Measurements from ENCODE around the gene ACOT7.
"Not testable (repeated sequence)": the region's sequence is repeated elsewhere in the genome, so short reads cannot be mapped to it uniquely, and the experiment has no call there.

ACOT7 gene

DNA sequence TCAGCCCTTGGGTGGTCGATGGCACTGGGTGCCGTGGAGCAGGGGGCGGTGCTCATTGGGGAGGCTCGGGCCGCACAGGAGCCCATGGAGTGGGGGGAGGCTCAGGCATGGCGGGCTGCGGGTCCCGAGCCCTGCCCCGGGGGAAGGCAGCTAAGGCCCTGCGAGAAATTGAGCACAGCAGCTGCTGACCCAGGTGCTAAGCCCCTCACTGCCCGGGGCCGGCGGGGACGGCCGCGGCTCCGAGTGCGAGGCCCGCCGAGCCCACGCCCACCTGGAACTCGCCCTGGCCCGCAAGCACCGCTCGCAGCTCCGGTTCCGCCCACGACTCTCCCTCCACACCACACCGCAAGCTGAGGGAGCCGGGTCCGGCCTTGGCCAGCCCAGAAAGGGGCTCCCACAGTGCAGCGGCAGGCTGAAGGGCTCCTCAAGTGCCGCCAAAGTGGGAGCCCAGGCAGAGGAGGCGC, 2.2 kb upstream of the ACOT7 start:
- DNase-seq = not testable (repeated sequence)

DNA sequence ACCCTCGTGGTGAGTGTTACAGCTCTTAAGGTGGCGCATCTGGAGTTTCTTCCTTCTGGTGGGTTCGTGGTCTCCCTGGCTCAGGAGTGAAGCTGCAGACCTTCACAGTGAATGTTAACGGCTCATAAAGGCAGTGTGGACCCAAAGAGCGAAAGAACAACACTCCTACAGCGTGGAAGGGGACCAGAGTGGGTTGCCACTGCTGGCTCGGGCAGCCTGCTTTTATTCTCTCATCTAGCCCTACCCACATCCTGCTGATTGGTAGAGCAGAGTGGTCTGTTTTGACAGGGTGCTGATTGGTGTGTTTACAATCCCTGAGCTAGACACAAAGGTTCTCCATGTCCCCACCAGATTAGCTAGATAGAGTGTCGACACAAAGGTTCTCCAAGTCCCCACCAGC, 1.6 kb upstream of the ACOT7 start:
- DNase-seq = not testable (repeated sequence)

DNA sequence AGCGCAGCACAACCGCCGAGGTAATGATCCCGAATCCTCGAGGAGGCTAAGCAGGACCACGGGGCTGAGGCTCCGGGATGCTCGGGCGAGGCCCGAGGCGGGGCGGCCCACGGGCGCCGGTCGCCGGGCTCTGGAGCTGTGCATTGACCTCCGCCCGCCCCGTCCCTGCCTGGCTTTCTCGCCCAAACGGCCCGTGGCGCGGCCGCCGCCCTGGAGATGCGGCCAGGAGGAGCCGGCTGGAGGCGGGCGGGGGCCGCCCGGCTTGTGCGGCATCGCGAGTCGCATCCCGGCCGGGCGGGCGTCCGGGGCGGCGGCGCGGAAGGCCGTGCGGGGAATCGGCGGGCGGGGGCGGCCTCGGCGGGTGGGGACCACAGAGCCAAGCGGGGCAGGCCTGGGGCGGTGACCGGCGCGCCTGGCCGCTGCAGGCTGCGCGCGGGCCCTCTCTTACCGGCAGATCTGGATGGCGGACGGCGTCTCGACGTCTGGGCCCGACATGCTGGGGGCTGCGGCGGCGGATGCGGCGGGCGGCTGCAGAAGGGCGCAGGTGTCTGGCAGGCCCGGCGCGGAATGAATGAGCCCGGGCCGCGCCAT, 663 bp downstream of the ACOT7 start:
- no peak for DNase-seq

DNA sequence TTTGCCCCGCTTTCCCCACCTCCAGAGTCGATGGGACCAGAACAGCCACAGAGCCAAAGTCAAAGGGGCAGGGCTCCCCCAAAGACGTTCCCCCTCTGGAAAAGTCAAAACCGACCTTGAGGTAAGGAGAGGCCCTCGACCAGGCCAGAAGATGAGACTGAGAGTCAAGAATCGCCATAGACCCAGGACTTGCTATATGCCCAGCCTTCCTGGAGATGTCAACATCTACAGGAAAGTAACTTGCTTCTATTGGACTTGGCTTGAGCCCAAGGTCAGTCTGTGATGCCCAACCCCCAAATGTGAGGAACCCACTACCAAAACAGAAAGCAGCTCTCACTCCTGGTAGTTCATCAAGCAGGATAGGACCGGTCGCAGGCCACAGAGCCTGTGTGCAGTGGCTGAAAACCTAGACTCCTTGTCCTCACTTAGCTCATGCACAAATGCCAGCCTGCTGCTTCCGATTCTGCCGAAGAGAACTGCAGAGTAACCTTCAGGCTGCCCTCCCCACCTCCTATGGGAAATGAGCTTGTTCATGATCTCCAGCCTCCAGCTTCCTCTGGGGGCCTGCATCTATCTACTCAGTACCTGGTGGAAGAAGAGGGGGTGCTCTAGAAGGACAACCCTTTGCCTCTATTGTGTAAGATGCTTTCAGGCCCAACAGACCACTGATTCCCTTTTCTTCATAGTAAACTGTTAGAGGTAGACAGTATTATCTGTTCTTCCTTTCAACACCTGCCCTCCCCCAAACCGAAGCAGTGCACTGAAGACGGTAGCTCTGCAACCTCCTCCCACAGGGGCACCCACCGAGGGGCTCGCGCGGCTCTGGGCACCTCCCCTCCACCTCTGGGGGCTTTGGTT, 1.4 kb downstream of the ACOT7 start:
- no peak for DNase-seq

DNA sequence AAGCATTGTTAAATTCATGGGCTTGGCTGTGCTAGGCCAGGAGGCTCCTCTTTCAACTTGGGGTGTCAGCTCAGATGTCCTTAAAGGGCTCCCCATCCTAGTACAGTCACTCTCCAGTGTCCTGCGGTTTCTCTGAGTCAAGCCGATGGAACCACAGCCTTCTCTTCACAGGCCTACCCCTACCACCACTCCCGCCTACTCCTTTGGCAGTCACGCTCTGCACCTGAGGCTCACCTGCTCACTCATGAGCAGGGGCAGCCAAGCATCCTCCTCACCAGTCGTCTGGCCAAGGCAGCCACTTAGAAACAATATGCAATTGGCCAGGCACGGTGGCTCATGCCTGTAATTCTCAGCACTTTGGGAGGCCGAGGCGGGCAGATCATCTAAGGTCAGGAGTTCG, 3.6 kb downstream of the ACOT7 start:
- DNase-seq = no peak

DNA sequence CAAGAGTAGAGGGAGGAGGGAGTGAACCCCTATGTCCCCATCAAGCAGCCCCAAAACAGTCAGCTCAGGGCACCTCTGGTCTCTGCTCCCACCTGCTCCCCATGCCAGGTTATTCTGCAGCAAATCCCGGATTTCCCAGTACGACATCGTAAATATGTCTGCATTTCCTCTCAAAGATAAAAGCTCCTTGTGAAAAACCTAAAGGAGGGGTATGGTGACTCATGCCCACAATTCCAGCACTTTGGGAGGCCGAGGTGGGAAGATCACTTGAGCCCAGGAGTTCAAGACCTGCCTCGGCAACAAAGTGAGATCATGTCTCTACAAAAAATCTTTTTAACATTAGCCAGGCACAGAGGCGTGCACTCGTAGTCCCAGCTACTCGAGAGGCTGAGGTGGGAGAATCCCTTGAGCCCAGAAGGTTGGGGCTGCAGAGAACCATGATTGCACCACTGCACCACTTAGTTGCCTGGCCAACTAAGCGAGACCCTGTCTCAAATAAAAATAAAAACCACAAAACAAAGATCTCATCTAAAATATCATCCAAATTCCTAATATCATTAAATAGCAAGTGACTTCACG, 7.1 kb downstream of the ACOT7 start:
- no peak for DNase-seq

DNA sequence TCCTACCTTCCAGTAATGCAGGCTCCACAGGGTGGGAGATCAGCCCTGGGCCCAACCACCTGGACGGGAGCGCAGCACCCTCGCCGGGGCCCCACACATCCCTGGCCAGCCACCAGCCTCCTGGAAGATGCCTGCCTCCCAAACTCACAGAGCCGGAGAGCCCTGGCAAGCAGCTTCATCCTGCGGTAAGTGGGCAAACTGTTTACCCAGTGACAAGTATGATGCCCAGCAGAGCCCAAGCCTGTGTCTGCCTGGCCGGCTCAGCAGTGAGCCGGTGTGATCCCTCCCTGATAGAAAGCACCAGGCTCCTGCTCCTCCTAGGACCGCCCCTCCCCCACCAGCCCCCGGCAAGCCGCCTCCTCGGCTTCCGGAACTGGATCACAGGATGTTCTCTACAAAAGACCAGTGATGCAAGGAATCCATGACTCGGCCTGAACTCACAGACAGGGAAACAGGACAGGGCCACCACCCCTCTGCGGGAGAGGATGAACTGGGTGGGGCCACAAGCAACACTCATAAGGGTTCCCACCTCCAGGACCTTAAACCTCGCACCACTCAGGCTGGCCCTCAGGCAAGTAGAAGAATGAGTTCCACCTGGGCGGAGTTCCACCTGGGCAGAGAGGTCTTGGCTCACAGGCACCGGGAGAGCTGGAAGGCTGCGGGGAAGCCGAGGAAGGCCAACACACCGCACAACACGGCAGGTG, 7.9 kb downstream of the ACOT7 start:
- DNase-seq = no peak

DNA sequence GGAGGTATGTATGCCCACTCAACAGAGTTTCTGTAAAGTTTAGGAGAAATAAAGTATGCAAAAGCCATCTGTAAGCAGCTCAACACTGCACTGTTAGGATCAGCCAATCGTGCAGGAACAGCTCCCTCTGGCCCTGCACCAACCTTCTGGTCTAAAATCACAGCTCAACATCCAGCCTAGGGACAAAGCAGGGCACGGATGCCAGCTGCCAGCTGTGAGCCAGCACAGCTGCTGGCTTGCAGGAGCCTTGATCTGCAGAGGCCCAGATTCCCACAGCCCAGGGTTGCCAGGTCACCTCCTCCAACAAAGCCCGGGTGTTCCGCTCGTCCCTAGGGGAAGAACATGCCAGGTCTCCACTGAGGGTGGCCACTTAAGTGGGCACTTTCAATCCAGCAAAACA, 8.6 kb downstream of the ACOT7 start:
- DNase-seq = peak; percentile 28

DNA sequence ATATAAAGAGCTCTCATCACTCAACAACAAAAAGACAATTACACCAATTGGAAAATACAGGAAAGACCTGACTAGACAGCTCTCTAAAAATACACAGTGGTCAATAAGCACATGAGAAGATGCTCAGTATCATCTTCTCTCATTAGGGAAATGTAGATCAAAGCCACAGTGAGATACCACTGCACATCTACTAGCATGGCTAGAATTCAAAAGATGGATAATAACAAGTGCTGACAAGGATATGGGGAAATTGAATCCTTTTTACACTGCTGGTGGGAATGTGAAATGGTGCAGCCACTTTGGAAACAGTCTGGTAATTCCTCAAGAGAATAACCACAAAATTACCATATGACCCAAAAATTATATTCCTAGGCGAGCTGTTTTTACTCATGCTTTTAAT, 9.4 kb downstream of the ACOT7 start:
- no peak for DNase-seq

DNA sequence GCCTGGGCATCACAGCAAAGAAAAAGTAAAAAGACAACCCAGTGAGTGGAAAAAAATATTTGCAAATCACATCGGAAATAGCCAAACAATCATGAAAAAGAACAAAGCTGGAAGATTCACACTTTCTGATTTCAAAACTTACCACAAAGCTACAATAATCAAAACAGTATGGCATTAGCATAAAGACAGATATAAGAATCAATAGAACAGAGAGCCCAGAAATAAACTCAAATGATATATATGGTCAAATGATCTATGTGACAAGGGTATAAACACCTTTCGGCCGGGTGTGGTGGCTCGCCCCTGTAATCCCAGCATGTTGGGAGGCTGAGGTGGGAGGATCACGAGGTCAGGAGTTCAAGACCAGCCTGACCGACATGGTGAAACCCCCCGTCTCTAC, 13.5 kb downstream of the ACOT7 start:
- DNase-seq = no peak

DNA sequence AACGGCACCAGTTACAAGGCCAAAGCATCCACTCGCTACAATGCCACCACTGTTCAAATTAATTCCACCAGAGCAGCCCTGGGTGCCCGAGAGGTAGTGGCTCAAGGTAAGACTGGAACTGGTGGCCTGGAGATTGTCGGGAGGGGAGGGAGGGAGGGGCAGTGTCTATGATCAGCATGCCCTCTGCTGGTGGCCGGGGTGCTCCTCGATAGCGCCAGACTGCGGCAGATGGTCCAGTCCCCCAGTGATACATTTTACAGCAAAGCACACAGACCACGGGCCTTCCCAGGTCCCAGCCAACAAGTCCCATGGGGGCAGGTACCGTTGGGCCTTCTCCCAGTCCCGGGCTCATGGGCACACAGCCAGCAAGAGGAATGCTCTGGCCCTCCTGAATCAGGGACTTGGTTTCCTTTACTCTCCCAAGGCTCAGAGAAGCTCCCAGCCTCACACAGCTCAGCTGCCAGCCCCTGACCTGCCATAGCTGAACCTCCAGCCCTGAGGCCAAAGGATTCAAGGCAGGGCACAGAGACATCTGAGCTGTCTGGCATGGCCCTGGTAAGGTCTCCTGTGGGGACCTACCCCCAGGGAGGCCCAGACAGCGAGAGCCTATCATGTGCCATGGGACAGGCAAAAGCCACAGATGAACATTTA, 15.3 kb downstream of the ACOT7 start:
- DNase-seq = peak; percentile 77

DNA sequence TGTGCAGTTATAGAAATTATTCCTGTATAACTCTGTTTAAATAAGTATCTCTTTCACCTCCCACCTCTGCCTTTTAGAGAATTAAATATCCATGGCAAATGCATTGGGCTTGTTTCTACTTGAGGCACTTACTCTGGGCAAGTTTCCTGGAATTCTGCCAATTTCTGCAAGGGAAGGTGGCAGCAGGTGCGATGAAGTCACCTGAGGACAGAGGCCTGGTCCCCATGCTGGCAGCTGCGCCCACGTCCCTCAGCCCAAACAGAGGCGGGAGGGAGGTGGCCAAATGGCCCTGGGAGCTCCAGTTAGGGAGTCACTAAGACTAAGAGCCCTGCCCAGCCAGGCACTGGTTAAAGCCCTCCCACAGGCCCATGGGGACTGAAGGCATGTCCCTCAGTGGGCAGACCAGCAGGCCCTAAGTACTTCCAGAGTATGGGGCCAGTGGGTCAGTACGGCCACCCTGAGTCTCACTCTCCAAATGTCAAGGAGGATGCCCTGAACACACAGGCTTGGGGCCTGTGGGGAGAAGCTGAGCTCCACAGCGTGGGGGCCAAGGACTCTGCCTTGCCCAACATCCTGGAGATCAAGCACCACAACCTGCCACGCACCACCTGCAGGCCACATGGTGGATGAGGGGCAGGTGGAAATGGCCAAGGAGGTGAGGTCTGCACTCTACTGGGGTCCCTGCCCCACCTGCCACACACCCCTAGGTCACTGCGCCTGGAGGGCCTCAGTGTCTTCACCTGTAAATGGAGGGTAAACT, 19.4 kb downstream of the ACOT7 start:
- peak; percentile 91 for DNase-seq

DNA sequence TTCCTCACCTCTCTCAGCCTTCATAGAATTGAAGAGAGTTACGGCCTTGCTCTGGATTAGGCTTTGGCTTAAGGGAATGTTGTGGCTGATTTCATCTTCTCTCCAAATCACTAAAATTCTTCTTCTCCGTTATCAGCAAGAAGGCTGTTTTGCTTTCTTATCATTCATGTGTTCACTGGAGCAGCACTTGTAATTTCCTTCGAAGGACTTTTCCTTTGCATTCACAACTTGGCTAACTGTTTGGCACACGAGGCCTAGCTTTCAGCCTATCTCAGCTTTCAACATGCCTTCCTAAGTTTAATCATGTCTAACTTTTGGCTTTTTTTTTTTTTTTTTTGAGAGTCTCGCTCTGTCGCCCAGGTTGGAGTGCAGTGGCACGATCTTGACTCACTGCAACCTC, 21.3 kb downstream of the ACOT7 start:
- not testable (repeated sequence) for DNase-seq

DNA sequence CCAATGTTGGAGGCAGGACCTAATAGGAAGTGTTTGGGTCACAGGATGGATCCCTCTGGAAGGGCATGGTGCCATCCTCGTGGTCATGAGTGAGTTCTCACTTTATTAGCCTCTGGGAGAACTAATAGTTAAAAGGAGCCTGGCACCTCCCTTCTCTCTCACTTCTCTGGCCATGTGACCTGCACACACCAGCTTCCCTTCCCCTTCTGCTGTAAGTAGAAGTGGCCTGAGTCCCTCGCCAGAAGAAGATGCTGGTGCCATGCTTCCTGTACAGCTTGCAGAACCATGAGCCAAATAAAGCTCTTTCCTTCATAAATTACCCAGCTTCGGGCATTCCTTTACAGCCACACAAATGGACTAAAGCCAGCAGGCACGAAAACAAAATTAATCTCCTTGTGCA, 23.6 kb downstream of the ACOT7 start:
- no peak for DNase-seq

DNA sequence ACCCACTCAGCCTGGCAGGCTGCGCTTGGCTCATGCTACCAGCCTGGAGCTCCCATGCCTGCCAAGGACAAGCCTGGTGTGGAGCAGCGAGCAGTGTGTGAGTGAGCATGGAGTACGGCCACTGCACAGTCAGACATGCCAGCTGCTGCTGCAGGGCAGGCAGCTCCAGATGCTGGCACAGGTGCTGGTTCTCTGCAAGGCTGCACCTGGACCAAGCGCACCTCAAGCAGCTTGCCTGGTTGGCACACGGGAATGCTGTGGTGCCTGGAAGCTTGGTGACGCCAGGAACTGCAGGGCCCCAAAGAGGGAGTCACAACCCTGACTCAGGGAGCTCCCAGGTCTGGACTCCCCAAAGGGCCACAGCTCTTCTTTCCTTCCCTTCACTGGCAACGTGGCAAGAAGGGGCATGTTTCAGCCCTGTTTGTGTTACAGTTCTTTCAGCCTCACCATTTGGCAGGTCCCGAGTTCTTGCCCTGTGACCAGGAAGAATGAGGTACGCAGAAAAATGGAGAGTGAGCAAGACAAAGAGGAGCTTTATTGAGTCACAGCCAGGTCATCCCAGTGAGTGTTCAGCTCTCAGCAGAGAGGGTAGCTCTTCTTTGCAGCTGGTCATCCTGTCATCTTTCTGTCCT, 26.1 kb downstream of the ACOT7 start:
- DNase-seq = peak; percentile 67

DNA sequence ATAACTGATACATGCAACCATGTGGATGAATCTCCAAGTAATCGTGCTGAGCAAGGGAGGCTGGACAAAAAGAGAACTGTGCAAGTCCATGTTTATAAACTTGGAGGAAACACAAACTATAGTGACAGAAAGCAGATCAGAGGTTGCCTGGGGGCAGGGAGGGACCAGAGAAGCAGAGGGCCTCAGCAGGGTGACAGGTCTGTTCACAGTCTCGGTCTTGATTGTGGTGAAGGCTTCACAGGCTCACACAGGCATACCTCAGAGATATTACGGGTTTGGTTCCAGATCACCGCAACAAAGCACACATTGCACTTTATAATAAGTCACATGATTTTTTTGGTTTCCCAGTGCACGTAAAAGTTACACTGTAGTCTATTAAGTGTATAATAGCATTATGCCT, 28.5 kb downstream of the ACOT7 start:
- DNase-seq = no peak

DNA sequence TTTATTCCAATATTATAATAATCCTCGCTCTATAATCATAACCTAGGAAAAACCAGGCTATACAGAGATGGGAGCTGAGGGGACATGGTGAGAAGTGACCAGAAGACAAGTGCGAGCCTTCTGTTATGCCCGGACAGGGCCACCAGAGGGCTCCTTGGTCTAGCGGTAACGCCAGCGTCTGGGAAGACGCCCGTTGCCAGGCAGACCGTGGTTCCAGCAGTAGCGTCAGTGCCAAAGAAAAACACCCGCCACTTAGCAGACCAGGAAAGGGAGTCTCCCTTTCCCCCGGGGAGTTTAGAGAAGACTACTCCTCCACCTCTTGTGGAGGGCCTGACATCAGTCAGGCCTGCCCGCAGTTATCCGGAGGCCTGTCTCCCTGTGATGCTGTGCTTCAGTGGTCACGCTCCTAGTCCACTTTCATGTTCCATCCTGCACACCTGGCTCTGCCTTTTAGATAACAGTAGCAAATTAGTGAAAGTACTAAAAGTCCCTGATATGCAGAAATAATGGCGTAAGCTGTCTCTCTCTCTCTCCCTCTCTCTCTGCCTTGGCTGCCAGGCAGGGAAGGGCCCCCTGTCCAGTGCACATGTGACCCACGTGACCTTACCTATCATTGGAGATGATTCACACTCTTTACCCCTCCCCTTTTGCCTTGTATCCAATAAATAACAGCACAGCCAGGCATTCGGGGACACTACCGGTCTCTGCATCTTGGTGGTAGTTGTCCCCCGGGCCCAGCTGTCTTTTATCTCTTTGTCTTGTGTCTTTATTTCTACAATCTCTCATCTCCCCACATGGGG, 30.3 kb downstream of the ACOT7 start:
- not testable (repeated sequence) for DNase-seq

DNA sequence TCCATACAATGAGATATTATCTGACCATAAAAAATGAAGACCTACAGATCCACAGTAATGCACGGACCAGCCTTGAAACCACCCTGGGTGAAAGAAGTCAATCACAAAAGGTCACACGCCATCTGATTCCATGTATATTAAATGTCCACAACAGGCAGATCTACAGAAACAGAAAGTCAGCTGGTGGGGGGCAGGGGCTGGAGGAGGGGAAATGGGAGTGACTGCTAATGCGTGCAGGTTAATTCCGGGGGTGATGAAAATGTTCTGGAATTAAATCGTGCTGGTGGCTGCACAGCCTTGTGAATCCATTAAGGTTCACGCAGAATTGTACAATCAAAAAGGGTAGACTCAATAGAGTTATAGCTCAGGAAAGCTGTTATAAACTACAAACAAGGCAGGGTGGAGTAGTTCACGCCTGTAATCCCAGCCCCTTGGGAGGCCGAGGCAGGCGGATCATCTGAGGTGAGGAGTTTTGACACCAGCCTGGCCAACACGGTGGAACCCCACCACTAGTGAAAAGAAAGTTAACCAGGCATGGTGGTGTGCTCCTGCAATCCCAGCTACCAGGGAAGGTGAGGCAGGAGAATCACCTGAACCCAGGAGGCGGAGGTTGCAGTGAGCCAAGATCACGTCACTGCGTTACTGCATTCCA, 32.3 kb downstream of the ACOT7 start:
- no peak for DNase-seq

DNA sequence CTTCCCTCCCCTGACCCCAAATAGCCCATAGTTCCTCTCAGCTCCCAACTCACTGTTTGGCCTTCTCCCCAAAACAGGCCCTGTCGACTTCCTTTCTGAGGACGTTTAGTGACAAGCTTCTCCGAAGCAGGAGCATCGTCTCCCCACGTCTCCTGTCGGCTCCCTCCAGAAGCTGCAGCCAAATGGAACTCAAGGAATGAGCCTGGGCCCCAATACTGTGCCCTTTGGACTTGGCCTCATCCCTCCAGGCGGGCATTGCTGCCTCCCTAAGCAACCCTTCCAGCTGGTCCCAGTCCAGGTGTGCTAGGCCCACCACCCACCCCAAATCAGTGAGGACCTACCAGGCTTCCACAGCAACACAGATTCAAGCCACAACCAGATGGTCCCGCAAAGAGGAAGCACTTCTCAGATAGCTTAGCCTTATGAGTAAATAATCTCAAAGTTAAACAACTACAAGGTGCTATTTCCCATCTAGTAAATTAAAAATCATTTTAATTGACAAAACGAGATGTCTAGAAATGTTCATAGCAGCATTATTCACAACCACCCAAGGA, 33.0 kb downstream of the ACOT7 start:
- DNase-seq = no peak

DNA sequence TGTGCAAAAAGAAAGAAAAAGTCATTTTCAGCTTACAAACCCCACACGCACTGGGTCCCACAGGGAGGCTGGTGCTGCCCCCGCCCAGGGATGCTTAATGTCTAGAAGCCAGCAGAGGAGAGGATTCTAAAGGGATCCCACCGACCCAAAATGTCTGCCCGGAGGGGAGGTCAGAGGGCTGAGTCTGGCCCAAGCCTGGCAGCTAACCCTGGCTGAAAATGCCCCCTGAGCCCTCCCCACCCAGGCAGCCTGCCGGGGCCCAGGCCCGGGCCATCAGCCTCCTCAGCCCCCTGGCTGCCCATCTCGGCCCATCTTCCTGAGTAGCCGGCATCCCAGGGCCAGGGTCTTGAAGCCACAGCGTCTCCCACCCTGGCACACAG, 33.5 kb downstream of the ACOT7 start:
- no peak for DNase-seq
